Pancreas (tissue), 10 donors: Measurements from ENCODE around the gene MSX1. TPM values are rescaled to one million over a fixed set of nuclear protein-coding genes. Genes with fewer than 3 reads are reported as not detected.

Experiments used
- ATAC-seq, 4 donors: fragments of 200-7000 bp; cut with Tn5 transposase; one replicate each; pipeline versions ENCODE4 v1.8.0 to v1.9.1; 2020; ENCODE audit warnings: mild to moderate bottlenecking in 4 of 4, moderate library complexity in 4 of 4
- DNase-seq, 6 donors: peaks; one replicate each; pipeline ENCODE4 v3.0.0-alpha.2; 2020
- FAIRE-seq: peaks from 2 replicates; lab custom pipeline; 2012; peaks lifted over from hg19 to GRCh38; lab: Jason Lieb, UNC
- H3K27ac ChIP-seq, 4 donors: fragments of 200-600 bp; sonication (generic); 1 replicate in 3 of 4; 2 replicates in 1 of 4; pipeline versions ENCODE4 v1.5.0 to v1.8.0; 2020
- H3K27me3 ChIP-seq, 4 donors: fragments of 200-600 bp; one replicate each; pipeline ENCODE4 v1.8.0; 2021
- H3K36me3 ChIP-seq, 3 donors: fragments of 200-600 bp; sonication (generic) in 1 of 3; one replicate each; pipeline versions ENCODE4 v1.5.0 to v1.8.0; 2020 to 2021
- H3K4me1 ChIP-seq, 3 donors: fragments of 200-600 bp; one replicate each; pipeline ENCODE4 v1.8.0; 2021
- H3K4me3 ChIP-seq, 4 donors: fragments of 200-600 bp; sonication (generic) in 2 of 4; one replicate each; pipeline versions ENCODE4 v1.5.0 to v1.8.0; 2020 to 2021
- H3K9me3 ChIP-seq, 4 donors: fragments of 200-600 bp; one replicate each; pipeline ENCODE4 v1.8.0; 2021
- WGBS, 2 donors: extraction: QIAGEN DNeasy Blood & Tissue Kit; methylation state at CpG; one replicate each; pipeline ENCODE4 v1.1.7; 2013; 5-methylcytosine and 5-hydroxymethylcytosine counted together
- intact Hi-C, 3 donors: fragments of 100-400 bp; cut with DNase I; formaldehyde crosslinking; loops; one replicate each; pipeline versions ENCODE4 v1.11.1 to v1.14.2; 2022
- polyA plus RNA-seq, 2 donors: library from polyadenylated mRNA; stranded (reverse); fragments of 200-250 nt; gene quantifications; one replicate each; pipeline ENCODE4 v1.2.3, GENCODE V29; 2013
- total RNA-seq, 6 donors: library from RNA; stranded (reverse); fragmentation: NEBNext Ultra II Directional in 4 of 6; extraction: Animal tissue kit (Norgen Biotek cat#: 25700) in 4 of 6; gene quantifications; one replicate each; pipeline versions ENCODE4 v1.2.1 to v1.2.4, GENCODE V29; 2021 to 2023
- TF ChIP-seq, protein P1 (sequence below), 4 donors: fragments of 200-600 bp; sonication (generic) in 3 of 4; IDR thresholded peaks; one replicate each; pipeline versions ENCODE4 v1.5.0 to v1.8.0; 2021; ENCODE audit warnings: antibody characterized with exemption in 4 of 4
- donor health status: healthy with polysubstance abuse.
- donor health status: DM: no; HTN: no; CAD: no; lungs with moderate emphysema.
- donor health status: DM: no; HTN: no; CAD: no.
- donor health status: control.
- donor health status: control.
- donor health status: Bipolar disorder and iron deficiency.
- donor health status: DM: yes; HTN: yes; CAD: no.
- donor health status: DM: no; HTN: no; CAD: no.
- donor health status: DM: no; HTN: no; CAD: no.
- donor health status: DM: yes; HTN: yes; CAD: no.

MSX1 gene
- total and polyA plus RNA-seq, 8 donors, result 0.51 to 2.7 (median 1.3) TPM

DNA sequence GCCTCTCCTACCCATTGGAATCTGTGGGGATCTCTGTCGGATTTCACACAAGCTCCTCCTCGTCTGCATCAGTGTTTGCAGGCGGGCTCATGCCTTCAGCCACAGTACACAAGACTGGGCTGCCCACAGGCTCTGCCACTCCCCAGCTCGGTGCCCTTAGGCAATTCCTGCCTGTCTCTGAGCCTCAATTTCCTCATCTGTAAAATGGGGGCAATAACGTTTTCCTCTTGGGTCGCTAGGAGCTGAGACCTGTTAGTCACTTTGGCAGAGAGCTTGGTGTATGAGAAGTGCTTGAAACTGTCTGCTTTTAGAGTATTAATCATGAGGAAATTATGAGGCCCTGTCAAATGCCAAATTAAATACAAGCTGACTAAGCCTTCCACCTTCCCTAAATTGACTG lies 27.6 kb upstream of the MSX1 start:
- 62 to 79% methylated on average over 6 of the region's 6 CpGs for WGBS, 2 donors

DNA sequence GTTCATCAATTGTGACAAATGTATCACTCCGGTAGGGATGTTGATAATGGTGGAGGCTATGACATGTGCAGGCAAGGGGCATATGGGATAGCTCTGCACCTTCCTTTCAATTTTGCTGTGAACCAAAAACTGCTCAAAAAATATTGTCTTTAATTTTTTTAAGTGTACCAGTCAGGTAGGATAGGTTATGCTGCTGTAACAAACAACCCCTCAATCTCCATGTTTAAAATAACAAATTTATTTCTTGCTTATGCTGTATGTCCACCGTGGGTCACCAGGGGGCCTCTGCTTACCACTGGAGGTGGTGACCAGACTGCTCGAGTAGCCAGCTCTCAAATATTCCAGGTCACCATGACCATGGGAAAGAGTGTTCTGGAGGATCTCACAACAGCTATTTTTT lies 23.4 kb upstream of the MSX1 start:
- FAIRE-seq, result no peak
- Histone ChIP-seq H3K36me3 (no peaks in the 10 kb centered on the region), H3K9me3 (no peaks in the 10 kb centered on the region), H3K27me3 (no peaks in the 10 kb centered on the region), H3K27ac (no peak overlapping the region), H3K4me3 (no peak overlapping the region), H3K4me1 (no peaks in the 10 kb centered on the region)
- no peak for DNase-seq
- no peak for ATAC-seq
- intact Hi-C loops, result no loop called here
- 74 to 82% methylated on average over 3 of the region's 3 CpGs for WGBS, 2 donors
- TF ChIP-seq, protein P1, sequence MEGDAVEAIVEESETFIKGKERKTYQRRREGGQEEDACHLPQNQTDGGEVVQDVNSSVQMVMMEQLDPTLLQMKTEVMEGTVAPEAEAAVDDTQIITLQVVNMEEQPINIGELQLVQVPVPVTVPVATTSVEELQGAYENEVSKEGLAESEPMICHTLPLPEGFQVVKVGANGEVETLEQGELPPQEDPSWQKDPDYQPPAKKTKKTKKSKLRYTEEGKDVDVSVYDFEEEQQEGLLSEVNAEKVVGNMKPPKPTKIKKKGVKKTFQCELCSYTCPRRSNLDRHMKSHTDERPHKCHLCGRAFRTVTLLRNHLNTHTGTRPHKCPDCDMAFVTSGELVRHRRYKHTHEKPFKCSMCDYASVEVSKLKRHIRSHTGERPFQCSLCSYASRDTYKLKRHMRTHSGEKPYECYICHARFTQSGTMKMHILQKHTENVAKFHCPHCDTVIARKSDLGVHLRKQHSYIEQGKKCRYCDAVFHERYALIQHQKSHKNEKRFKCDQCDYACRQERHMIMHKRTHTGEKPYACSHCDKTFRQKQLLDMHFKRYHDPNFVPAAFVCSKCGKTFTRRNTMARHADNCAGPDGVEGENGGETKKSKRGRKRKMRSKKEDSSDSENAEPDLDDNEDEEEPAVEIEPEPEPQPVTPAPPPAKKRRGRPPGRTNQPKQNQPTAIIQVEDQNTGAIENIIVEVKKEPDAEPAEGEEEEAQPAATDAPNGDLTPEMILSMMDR (IDR thresholded peaks at IDR 0.05), result no peak

More for the DNA sequence above, 27.6 kb upstream of the MSX1 start:
- Histone ChIP-seq H3K36me3 (no peaks in the 10 kb centered on the region), H3K4me1 (no peaks in the 10 kb centered on the region), H3K27ac (no peak overlapping the region), H3K4me3 (no peak overlapping the region), H3K27me3 (no peaks in the 10 kb centered on the region), H3K9me3 (no peaks in the 10 kb centered on the region)
- intact Hi-C loops, result no loop called here
- TF ChIP-seq, protein P1 (IDR thresholded peaks at IDR 0.05), result no peak
- no peak for FAIRE-seq
- no peak for DNase-seq
- ATAC-seq, result no peak

DNA sequence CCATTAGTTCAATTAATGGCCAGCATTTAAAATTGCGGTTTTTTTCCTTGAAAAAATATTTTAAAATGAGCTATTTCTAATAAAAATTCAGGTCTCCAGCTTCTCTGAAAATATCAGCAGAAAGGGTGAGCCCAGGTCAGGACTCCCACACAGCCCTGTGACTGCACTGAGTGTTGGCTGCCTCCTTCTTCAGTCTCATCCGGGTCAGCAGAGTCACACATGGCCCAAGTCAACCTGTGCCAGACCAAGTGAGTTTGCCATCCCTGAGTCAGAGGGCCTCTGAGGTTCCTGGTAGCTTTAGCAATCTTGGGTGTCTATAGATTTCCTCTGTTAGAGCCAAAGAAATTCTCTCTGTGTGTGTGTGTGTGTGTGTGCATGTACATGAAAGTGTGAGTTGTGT lies 22.1 kb upstream of the MSX1 start:
- no peak overlapping the region for H3K4me3 ChIP-seq
- H3K9me3 ChIP-seq, result no peaks in the 10 kb centered on the region
- H3K36me3 ChIP-seq, result no peaks in the 10 kb centered on the region
- TF ChIP-seq, protein P1 (IDR thresholded peaks at IDR 0.05), result no peak
- no peaks in the 10 kb centered on the region for H3K27me3 ChIP-seq
- intact Hi-C loops, result no loop called here
- FAIRE-seq (no peak), DNase-seq (no peak), ATAC-seq (no peak)
- no peak overlapping the region for H3K27ac ChIP-seq
- WGBS, 2 donors, result 76 to 79% methylated on average over 2 of the region's 2 CpGs
- no peaks in the 10 kb centered on the region for H3K4me1 ChIP-seq

DNA sequence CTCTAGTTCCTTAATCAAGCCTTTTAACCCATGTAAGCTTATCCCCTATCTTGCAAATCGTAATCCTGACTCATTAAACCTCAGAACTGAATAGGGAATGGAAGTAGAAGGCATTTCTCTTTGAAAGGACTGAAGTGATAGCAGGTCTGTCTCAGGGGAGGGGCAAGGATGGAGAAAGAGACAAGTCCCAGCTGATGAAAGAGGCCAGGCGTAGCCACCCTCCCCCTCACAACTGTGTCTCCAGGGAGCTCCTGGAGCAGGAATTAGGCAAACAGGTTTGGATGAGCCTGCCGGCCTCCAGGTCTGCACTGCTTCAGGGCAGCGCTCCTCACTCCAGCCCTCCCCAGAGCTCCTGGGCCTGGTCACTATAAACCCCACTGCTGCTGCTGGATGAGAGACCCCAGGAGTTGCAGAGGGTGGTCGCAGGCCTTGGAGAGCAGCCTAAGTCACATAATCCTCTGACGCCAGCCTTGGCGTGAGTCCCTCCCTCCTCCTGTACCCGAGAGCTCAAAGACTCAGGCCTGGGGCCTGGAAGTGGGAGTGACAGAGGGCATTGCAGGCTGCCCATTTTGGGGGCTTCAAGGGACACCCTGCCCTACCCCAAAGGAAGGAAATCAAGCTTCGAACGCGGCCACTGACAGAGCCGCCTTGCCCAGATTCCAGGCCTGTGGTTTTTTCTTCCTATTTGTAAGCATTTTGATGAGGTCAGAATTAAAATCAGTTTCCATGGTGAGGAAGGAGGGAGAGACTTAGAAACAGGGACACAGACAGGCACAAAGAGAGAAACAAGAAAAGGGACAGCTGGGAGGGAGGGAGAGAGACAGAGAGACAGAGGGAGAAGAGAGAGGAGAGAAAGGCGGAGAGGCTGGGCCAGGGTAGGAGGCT lies 21.2 kb upstream of the MSX1 start:
- no peak for ATAC-seq
- H3K9me3 ChIP-seq, result no peaks in the 10 kb centered on the region
- no peaks in the 10 kb centered on the region for H3K36me3 ChIP-seq
- H3K4me3 ChIP-seq, result no peak overlapping the region
- H3K27me3 ChIP-seq, result no peaks in the 10 kb centered on the region
- 59 to 67% methylated on average over 13 of the region's 13 CpGs for WGBS, 2 donors
- H3K4me1 ChIP-seq, result no peaks in the 10 kb centered on the region
- TF ChIP-seq, protein P1 (IDR thresholded peaks at IDR 0.05), result no peak
- intact Hi-C loops, result no loop called here
- FAIRE-seq, result no peak
- no peak overlapping the region for H3K27ac ChIP-seq
- DNase-seq, result no peak
